Ishikawa (cell line): ENCODE measurements around the gene ANKRD44.

Source experiments
- CEBPB ChIP-seq: IDR thresholded peaks from 2 replicates; pipeline ENCODE4 v1.6.1; 2012
- CREB1 ChIP-seq: IDR thresholded peaks from 2 replicates; pipeline ENCODE4 v1.6.1; 2012; ENCODE audit warnings: low read depth
- EGR1 ChIP-seq: IDR thresholded peaks from 2 replicates; pipeline ENCODE4 v1.6.1; 2012
- EP300 ChIP-seq: IDR thresholded peaks from 2 replicates; pipeline ENCODE4 v1.6.1; 2012; ENCODE audit warnings: borderline replicate concordance
- FOXM1 ChIP-seq: IDR thresholded peaks from 2 replicates; pipeline ENCODE4 v1.6.1; 2012; ENCODE audit warnings: low read depth, borderline replicate concordance
- NFIC ChIP-seq: IDR thresholded peaks from 2 replicates; pipeline ENCODE4 v1.6.1; 2012
- RAD21 ChIP-seq: IDR thresholded peaks from 2 replicates; pipeline ENCODE4 v1.6.1; 2012; ENCODE audit warnings: low read depth
- TAF1 ChIP-seq: IDR thresholded peaks from 2 replicates; pipeline ENCODE4 v1.6.1; 2012; ENCODE audit warnings: low read depth, mild to moderate bottlenecking
- TCF12 ChIP-seq: IDR thresholded peaks from 2 replicates; pipeline ENCODE4 v1.6.1; 2012; ENCODE audit warnings: low read depth
- TEAD4 ChIP-seq: IDR thresholded peaks from 2 replicates; pipeline ENCODE4 v1.6.1; 2012
- YY1 ChIP-seq: IDR thresholded peaks from 2 replicates; pipeline ENCODE4 v1.6.1; 2012; ENCODE audit warnings: low read depth
- ZBTB7A ChIP-seq: IDR thresholded peaks from 2 replicates; pipeline ENCODE4 v1.6.1; 2012; ENCODE audit warnings: low read depth
- TF ChIP-seq, protein P1 (sequence below): IDR thresholded peaks from 2 replicates; pipeline ENCODE4 v1.6.1; 2012
- TF ChIP-seq, protein P2 (sequence below): IDR thresholded peaks from 2 replicates; pipeline ENCODE4 v1.6.1; 2012; ENCODE audit warnings: low read depth, mild to moderate bottlenecking
- TF ChIP-seq, protein P3 (sequence below): IDR thresholded peaks from 2 replicates; pipeline ENCODE4 v1.6.1; 2012

ANKRD44 gene

DNA sequence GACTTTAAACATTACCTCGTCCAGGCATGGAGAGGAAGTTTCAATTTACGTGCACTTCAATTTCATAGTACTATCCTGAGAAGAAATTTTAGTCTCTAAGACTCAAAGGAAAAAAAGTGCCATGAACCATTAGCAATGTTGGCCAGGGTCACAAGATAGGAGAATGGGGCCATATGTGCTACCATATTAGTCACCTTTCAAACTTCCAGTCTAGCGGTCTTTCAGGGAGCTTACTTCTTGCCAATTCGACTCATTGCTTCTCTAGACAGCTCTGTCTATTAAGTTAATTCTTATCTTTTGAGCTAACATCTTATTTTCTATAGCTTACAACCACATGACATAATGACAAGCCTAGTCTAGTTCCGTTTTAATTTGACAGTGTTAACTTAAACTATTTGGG lies 129.1 kb downstream of the ANKRD44 start:
- TF ChIP-seq TCF12, result no peak
- no peak for TF ChIP-seq FOXM1
- TF ChIP-seq, protein P1, sequence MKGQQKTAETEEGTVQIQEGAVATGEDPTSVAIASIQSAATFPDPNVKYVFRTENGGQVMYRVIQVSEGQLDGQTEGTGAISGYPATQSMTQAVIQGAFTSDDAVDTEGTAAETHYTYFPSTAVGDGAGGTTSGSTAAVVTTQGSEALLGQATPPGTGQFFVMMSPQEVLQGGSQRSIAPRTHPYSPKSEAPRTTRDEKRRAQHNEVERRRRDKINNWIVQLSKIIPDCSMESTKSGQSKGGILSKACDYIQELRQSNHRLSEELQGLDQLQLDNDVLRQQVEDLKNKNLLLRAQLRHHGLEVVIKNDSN, result no peak
- TF ChIP-seq TEAD4, result no peak
- TF ChIP-seq, protein P2, sequence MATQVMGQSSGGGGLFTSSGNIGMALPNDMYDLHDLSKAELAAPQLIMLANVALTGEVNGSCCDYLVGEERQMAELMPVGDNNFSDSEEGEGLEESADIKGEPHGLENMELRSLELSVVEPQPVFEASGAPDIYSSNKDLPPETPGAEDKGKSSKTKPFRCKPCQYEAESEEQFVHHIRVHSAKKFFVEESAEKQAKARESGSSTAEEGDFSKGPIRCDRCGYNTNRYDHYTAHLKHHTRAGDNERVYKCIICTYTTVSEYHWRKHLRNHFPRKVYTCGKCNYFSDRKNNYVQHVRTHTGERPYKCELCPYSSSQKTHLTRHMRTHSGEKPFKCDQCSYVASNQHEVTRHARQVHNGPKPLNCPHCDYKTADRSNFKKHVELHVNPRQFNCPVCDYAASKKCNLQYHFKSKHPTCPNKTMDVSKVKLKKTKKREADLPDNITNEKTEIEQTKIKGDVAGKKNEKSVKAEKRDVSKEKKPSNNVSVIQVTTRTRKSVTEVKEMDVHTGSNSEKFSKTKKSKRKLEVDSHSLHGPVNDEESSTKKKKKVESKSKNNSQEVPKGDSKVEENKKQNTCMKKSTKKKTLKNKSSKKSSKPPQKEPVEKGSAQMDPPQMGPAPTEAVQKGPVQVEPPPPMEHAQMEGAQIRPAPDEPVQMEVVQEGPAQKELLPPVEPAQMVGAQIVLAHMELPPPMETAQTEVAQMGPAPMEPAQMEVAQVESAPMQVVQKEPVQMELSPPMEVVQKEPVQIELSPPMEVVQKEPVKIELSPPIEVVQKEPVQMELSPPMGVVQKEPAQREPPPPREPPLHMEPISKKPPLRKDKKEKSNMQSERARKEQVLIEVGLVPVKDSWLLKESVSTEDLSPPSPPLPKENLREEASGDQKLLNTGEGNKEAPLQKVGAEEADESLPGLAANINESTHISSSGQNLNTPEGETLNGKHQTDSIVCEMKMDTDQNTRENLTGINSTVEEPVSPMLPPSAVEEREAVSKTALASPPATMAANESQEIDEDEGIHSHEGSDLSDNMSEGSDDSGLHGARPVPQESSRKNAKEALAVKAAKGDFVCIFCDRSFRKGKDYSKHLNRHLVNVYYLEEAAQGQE, result no peak
- TF ChIP-seq YY1, result no peak
- no peak for TF ChIP-seq CEBPB
- no peak for TF ChIP-seq ZBTB7A
- TF ChIP-seq CREB1, result no peak
- TF ChIP-seq EP300, result no peak
- no peak for TF ChIP-seq RAD21
- TF ChIP-seq, protein P3, sequence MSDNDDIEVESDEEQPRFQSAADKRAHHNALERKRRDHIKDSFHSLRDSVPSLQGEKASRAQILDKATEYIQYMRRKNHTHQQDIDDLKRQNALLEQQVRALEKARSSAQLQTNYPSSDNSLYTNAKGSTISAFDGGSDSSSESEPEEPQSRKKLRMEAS, result no peak
- no peak for TF ChIP-seq EGR1
- no peak for TF ChIP-seq TAF1
- TF ChIP-seq NFIC, result no peak

DNA sequence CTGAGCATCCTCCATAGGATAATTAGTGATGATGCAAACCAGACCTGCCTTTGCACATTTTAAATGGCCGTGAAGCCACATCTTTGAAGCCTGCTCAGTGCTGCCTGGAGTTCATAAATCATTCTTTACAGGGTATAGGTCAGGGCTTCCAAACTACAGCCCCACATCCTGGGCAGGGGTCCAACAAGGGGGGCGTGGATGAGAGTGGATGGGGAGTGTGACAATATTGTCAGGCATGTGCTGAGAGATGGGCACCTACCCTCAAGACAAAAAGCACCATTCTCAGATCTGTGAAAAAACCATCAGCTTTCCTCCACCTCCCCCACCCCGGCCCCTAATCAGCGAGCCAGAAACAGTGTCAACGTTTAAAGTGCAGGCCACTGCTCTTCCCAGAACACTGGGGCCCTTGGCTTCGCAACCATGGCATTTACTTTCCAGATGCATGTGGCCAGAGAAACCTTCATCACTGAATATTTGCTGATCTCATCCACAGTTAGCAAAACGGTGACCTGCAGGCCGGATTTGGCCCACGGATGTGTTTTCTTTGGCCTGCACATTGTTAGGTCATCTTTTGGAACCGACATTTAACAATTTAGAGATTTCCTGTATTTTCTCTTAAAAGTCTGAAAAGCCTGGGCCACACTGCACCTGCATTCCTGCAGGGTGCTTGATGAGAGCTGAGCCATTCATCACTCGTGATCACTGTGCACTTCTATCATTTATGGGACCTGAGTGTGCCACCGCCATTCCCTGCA lies 130.7 kb downstream of the ANKRD44 start:
- no peak for TF ChIP-seq TEAD4
- TF ChIP-seq CEBPB, result no peak
- TF ChIP-seq YY1, result no peak
- TF ChIP-seq EGR1, result no peak

DNA sequence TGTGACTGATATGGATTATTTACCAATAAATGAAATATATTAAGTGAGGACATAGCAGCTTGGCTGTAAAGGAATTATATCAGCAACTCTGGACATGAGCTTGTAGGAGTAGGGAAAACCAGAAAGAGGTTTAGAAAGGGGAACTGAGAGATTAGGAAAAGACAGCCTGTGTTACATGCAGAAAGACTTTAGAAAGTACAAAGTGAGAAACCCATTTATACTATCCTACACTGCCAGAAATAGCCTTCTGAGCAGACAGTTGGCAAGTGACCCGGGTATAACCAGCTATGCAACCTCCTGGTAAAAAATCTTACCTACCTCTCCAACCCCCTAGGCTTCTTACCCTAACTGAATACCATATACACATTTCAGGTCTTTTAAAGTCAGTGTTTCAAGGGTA lies 134.1 kb downstream of the ANKRD44 start:
- no peak for TF ChIP-seq FOXM1
- TF ChIP-seq TAF1, result no peak
- TF ChIP-seq, protein P2, result no peak
- TF ChIP-seq, protein P3, result no peak
- TF ChIP-seq NFIC, result no peak
- no peak for TF ChIP-seq RAD21
- TF ChIP-seq CREB1, result no peak
- TF ChIP-seq TEAD4, result no peak
- TF ChIP-seq EGR1, result no peak
- no peak for TF ChIP-seq ZBTB7A
- no peak for TF ChIP-seq CEBPB
- TF ChIP-seq, protein P1, result no peak

DNA sequence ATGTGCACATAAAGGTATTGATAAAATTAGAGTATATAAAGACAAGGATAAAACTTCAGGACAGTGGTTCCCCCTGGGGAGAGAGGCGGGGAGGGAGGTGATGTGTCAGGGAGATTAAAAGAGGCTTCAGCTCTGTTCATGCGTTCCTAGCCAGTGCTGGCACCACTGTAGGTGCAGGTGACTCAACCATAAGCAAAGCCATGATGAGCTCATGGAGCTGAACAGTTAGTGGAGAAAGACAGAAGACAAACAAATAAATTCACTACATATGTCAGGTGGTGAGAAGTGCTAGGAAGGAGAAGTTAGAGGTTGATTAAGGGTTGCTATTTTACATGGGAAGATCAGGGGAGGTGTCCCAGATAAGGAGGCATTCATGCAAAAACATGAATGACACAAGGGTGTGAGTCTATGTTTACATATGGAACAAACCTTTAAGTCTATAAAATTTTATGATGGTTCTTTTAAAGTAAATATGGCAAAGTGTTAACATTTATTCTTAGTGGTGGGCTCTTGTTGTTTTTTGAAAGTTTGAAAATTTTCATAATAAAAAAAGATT lies 136.0 kb downstream of the ANKRD44 start:
- TF ChIP-seq EP300 (no peak), RAD21 (no peak), CEBPB (no peak), TAF1 (no peak), ZBTB7A (no peak), TCF12 (no peak), YY1 (no peak), NFIC (no peak), CREB1 (no peak), FOXM1 (no peak), TEAD4 (no peak)
- TF ChIP-seq, protein P3, result no peak
- TF ChIP-seq, protein P2, result no peak
- TF ChIP-seq, protein P1, result no peak
